ENCODE measurements around the gene PTPRM.
A peak's percentile ranks its signal among the peaks of the same experiment; 100 is the strongest.

The PTPRM gene

DNA sequence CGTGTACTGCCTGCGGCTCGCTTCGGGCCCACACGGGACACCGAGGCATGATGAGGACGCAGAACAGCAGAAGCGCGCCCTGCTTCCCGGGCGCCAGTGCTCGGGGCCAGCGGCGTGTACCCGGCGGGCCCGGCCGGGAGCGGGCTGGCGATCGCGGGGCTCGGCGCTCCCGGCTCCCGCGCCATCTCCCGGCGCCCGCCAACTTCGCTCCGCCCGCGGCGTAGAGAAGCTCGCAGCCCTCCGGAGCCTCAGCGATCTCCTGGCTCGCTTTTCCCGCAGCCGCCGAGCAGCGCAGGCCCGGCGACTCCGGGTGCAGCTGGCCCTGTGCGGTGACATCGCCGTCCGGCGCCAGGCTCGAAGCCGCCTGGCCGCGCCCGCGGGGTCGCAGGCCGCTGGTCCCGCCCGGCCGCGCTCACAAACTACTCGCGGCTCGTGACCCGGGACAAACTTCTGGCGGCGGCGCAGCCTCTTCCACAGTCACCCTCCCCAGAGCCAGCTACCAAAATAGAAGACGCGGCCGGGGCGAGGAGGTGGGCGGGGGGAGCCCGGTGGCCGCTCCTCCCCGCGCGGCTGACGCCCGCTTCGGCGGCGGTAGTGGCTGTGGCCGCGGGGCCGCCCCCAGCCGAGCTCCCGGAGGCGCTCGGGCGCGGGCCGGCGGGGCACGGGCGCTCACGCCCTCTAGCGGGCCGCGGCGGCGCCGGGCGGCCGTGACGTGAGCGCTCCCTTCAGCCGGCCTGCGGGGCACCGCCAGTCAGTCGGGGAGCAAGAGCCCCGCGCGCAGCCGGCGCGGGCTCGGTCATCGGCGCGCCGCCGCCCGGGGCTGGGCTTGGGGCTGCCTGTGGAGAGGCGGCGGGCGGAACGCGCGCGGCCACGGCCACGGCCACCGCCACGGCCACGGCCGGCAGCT lies at the start of gene PTPRM:
TSS of gene PTPRM (plus strand) at position 750 of the 907 bp plus-strand sequence. CDS start 503 bp downstream, outside the sequence.
- DNase-seq (ENCODE audit: low spot score) = peak; percentile 94

- DNase-seq (ENCODE audit: low spot score) = no peak
Observed at GRCh38 chr18:7517852-7518251, 49.3 kb upstream of the PTPRM start.

DNA sequence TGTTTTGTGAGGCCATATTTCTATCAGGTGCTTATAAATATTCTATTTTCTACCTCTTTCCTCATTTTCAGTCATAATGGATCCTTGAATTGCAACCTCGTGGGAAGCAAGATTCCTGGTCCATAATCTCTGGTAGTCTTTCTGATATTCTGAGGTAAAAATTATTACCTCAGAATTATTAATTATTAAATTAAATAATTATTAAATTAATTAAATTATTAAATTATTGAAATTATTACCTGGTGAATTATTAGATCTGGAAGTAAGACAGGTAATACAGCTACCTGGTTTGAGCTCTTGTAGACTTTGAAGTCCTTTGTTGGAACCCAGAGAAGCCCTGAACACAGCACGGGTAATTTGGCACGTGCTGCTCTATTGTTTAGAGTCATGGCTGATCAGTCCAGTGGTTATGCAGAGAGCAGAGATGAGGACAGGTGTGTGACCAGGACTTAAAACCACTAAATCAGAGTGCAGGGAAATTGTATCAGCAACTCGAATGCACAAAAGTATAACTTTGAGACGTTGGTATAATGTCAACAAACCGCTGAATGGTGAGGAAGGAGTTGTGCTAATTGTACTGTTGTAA lies 46.8 kb upstream of the PTPRM start:
- DNase-seq (ENCODE audit: low spot score) = no peak

DNA sequence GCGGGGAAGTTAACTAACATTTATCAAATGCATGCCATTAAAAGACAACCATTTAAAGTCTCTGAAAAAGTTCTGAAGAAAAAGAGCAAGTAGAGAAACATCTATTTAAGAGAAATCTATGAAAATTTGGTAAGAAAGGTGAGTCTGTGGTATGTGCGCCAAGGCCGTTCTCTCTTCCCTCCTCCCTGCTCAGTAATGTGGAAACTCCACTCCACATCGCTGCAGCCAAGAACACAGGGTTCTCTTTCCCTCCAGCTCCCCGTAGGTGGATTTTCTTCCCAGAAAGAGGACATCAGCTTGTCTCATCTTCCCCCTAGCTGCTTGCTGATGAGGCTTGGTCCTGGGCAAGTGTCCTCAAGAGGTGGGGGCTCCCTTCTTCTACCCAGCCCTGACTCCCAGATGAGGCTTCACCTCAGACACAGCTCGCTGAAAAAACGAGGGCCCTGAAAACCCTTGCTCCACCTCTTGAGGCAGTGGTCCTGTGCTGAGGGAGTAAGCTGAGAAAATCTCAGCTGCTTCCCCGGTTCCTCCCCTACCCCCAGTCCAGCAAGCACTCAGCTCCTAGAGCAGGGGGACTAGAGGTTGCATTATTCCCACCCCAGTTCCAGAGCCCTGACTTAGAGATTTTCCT lies 45.8 kb upstream of the PTPRM start:
- DNase-seq (ENCODE audit: low spot score) = no peak

DNA sequence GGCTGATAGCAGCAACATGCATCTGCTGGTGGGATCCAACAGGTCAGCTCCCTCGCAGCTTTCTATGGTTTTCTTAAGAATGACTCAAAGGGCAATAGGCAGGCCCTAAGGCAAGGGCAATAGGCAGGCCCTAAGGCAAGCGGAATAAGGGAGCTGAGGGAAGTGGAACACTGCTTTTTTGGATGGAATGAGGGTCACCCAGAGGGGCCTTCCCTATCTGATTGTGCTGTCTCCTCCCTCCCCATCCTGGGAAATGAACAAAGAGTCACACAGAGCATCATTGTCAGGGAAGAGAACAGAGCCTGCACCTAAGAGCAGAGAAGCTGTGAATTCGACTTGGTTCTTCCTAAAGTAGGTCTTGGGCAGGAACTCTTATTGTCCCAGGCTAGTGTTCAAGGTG lies 43.3 kb upstream of the PTPRM start:
- no peak for DNase-seq (ENCODE audit: low spot score)

DNA sequence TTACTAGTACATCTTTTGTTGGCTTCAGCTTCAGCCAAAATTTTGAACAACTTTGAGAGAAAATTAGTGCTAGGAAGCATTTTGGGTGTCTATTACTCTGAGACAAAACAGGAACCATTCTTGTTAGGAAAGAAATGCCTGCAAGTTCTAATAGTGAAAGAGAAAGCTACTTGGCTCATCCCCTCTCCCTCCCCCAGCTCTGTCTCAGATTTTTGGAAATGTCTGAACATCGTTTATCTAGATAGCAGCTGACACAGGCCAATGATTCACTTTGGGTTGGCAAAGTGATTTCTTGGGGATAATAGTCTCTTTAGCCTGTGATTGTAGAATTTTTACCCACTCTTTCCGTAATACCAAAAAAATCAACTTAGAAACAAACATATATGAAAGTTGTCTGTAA lies 42.3 kb upstream of the PTPRM start:
- no peak for DNase-seq (ENCODE audit: low spot score)

DNA sequence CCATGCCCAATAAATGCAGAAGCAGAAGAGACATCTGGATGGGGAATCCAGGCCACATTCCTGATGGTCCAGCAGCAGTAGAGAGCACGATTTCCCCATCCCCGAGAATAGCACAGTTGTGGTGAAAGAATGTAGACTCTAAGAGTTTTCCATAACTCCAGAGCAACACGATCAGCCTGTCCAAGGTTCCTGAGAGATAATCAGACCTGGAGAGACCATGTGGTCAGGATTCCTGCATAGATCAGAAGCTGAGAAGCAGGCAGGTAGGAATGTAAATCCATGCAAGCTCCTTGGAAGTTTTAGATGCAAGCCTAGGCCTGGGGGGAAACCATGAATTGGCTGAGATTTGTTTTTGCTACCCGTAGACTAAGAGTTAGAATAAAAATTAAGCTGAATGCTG lies 34.2 kb upstream of the PTPRM start:
- no peak for DNase-seq (ENCODE audit: low spot score)

DNA sequence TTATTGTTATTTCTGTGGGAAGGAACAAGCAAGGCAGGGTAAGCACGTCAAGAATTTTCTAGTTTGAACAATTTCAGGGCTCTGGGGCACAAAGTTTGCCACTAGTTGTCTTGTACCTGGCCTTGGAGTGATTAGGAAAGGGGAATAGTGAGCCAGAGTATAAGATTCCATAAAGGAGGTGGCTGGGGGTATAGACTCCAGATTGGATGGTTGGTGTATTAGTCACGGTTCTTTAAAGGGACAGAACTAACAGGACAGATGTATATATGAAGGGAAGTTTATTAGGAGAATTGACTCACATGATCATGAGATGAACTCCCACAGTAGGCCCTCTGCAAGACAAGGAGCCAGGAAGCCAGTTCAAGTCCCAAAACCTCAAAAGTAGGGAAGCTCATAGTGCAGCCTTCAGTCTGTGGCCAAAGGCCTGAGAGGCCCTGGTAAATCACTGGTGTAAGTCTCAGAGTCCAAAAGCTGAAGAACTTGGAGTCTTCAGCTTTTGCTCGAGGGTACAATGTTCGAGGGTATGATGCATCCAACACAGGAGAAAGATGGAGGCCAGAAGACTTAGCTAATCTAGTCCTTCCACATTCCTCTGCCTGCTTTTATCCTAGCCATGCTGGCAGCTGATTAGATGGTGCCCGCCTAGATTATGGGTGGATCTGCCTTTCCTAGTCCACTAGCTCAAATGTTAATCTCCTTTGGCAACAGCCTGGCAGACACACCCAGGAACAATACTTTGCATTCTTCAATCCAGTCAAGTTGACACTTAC lies 31.5 kb upstream of the PTPRM start:
- DNase-seq (ENCODE audit: low spot score) = no peak

- DNase-seq (ENCODE audit: low spot score) = no peak
Observed at GRCh38 chr18:7537145-7537544, 30.0 kb upstream of the PTPRM start.

GRCh38 chr18:7541835-7542234 lies 25.3 kb upstream of the PTPRM start:
- DNase-seq (ENCODE audit: low spot score) = no peak

DNA sequence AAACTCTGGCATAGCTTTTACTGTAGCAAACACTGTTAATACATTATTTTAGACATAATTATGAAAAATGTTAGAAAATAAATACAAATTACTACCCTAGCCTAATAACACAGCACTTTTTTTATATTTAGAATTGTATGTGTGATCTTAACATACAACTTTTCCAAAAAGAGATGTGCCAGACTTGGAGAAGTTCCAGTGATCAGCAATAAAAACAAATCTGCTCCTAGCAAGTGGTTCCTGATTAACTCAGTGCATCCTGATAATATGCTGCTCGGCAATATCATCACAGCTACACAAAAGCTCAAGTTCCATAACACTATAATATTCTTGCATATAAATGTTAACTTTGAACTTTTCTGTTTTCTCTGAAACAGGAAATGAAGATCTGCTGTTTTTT lies 22.4 kb upstream of the PTPRM start:
- no peak for DNase-seq (ENCODE audit: low spot score)

DNA sequence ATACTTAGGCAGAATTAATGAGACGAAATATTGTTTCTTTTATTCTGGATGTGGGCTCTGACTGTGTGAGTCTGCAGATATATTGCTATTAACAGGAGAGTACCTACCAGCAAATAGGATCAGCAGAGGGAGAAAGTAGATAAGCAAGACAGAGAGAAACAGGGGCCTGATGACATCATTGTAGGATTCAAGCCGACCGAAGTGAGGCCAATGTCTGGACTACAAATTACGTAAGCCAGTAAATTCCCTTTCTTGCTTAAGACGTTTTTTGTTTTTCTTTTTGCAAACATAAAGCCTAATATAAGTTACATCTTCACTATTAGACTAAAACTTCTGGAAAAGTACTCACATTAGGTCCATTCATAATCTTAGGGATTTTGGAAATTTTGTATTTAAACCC lies 21.4 kb upstream of the PTPRM start:
- DNase-seq (ENCODE audit: low spot score) = no peak

DNA sequence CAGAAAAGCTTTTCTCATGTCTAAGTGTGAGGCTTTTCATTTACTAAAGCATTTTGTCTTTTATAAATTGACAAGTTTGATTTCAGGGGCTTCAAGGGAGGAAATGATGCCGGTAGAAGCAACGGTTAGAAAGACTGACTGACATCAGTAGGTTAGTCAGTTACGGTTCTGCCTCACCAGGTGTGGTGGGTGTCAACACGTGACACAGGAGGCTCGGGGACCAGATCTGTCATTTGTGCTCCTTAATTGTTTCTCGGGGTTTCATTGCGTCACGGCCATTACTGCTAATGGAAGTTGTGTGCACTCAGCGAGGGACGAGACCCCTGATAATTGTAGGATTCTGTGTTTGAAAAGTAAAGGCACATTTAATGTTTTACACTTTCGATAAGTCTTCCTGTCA lies 18.9 kb upstream of the PTPRM start:
- DNase-seq (ENCODE audit: low spot score) = no peak

- DNase-seq (ENCODE audit: low spot score) = no peak
Observed at GRCh38 chr18:7548721-7549120, 18.4 kb upstream of the PTPRM start.

DNA sequence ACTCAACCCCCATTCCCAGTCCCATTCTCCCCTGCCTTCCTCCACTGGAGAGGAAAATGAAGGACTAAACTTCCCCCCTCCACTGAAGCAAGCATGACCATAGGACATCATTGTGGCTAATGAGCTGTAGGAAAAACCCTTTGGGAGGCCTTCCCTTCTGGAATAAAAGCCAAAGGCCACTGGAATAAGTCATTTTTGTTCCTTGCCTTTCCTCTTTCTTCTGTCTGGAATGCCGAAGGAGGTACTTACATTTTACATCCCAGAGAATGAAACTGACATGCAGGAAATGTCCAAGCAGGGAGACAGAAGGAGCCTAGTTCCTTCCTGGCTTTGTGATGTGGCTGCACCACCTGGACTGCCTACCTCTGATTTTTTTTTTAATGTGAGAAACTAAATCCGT lies 9.1 kb upstream of the PTPRM start:
- DNase-seq (ENCODE audit: low spot score) = no peak

- DNase-seq (ENCODE audit: low spot score) = no peak
Observed at GRCh38 chr18:7558769-7559168, 8.3 kb upstream of the PTPRM start.

DNA sequence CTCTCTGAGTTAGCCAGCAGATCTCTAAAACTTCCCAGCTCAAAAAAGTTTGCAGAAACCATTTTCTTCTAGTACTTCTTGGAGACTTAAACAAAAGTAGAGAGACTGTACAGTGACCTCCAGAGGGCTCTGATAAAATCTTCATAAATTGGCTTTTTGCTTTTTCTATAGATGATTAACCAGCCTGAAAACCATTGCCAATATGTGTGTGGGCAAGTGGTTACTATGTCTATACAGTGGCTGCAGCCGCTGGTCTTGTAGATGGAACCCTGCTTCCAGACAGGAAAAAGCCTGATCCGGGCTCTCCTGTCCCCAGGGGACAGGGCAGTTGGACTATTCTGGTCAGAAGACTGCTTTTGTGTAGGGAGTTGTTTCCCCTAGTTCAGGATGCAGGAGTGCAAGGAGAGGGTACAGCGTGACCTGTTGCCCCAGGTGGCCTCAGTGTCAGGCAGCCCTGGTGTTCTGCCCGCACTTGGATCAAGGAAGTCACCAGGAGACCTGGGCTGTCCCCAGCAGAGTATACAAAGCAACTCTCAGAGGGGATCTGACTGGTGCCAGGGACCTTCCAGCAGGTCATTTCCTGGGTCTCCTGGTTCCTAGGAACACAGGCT lies 7.3 kb upstream of the PTPRM start:
- DNase-seq (ENCODE audit: low spot score) = no peak

DNA sequence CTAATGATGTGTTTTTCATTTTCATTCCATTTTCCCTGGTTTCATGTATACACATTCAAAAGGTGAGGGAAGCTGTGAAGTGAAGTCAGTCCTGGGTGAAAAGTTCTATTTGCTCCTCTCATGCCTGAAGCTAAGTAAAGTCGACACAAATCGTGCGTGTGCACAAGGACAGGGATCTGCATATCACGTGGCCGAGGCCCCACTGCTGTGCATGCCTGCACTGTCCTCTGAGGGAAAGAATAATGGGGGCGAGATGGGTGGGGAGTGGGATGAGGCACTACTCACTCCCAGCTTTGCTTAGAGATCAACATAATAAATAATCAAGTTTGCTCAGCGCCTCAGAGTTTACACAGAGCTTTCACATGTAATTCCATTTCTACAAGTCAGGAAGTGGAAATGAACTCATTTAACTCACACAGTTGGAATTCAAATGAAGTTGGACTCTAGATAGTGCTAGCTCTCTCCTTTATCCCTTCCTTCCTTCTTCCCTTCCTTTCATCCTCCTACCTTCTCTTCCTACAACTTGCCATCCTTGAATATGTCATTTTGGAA lies 5.1 kb upstream of the PTPRM start:
- no peak for DNase-seq (ENCODE audit: low spot score)

DNA sequence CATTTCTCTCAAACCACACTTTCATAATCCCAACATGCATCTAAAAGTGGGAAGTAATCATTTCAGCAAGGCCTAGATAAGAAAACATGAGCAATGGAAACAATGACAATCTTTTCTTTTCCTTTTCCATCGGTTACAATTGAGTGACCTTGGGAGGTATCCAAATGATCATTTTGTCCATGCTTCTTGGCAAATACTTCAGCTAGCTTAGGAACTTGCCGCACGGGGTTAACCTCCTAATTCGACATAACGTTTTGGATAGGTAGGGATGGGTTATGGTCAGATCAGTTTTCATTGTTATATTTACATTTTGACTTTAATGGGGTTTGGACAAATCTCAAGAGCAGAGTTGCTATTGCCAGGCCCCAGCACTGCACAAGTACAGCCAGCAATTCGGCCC lies 4.6 kb upstream of the PTPRM start:
- no peak for DNase-seq (ENCODE audit: low spot score)

DNA sequence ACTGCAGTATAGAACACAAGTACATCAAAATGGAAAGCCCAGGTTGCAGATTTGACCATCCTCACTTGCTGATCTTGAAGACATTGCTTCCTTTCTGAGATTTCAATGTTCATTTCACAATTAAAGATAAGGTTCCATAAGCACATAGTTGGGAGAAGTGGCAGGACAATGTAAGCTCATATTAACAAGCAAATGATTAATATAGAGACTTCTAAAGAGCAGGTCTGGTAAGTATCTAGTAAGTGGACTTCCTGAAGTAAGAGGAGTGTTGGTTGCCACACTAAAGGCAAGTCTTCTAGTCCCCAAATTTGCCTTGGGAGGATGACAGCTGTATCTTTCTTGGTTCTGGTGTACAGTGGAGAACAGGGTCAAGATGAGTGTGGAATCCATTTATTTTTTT lies 1.4 kb upstream of the PTPRM start:
- no peak for DNase-seq (ENCODE audit: low spot score)

GRCh38 chr18:7566244-7566566 lies 911 bp upstream of the PTPRM start:
- no peak for DNase-seq (ENCODE audit: low spot score)
